Kidney epithelial cell (primary cell): ENCODE results near the gene NTS. TPM values are rescaled to one million over a fixed set of nuclear protein-coding genes. Genes with fewer than 3 reads are reported as not detected.
A peak's percentile ranks its signal among the peaks of the same experiment; 100 is the strongest.

Source experiments
- DNase-seq: peaks from one replicate; pipeline ENCODE4 v3.0.0-alpha.2; 2010; ENCODE audit warnings: low read depth
- H3K27me3 ChIP-seq: 2 replicates; pipeline ENCODE4 v1.6.0; 2011; ENCODE audit warnings: low read length; ENCODE audit not compliant: control insufficient read depth, insufficient read depth
- H3K36me3 ChIP-seq: 2 replicates; pipeline ENCODE4 v1.5.1; 2011; ENCODE audit warnings: low read length; ENCODE audit not compliant: control insufficient read depth, insufficient read depth
- H3K4me3 ChIP-seq: 2 replicates; pipeline ENCODE4 v1.5.1; 2011; ENCODE audit warnings: low read depth, mild to moderate bottlenecking, control low read depth, low read length
- CTCF ChIP-seq: IDR thresholded peaks from 2 replicates; pipeline ENCODE4 v1.5.1; 2011; ENCODE audit warnings: mild to moderate bottlenecking, moderate library complexity, low read length, control low read depth, inconsistent platforms; ENCODE audit not compliant: insufficient read depth, poor library complexity, severe bottlenecking
- total RNA-seq: library from RNA; depleted of rRNA; stranded (reverse); fragments of >200 nt; gene quantifications from 2 replicates; pipeline ENCODE4 v1.2.3, GENCODE V29; 2015

NTS gene
- total RNA-seq, 1 donor from 2014 or later, result not detected

GRCh38 chr12:85923767-85924331 lies 49.8 kb downstream of the NTS start:
- TF ChIP-seq CTCF, result peak; percentile 44
- Histone ChIP-seq H3K27me3 (no peaks in the 10 kb centered on the region), H3K4me3 (no peak overlapping the region), H3K36me3 (no peaks in the 10 kb centered on the region)
- no peak for DNase-seq

GRCh38 chr12:85927166-85927565 lies 53.1 kb downstream of the NTS start:
- no peak for TF ChIP-seq CTCF
- H3K27me3 ChIP-seq, result no peaks in the 10 kb centered on the region
- no peak overlapping the region for H3K4me3 ChIP-seq
- no peak for DNase-seq
- H3K36me3 ChIP-seq, result no peaks in the 10 kb centered on the region

Other genes with a start within 250 kb of the NTS start
- gene RASSF9, start 37.9 kb upstream of the NTS start, total RNA-seq, result 2.2 and 2.5 TPM in 2 replicates